ENCODE results near the gene GYPB. TPM values are rescaled to one million over a fixed set of nuclear protein-coding genes. Genes with fewer than 3 reads are reported as not detected.
"Not testable (repeated sequence)": the region's sequence is repeated elsewhere in the genome, so short reads cannot be mapped to it uniquely, and the experiment has no call there.

GYPB gene
- polyA plus RNA-seq, 1 of the 3 experiments (the other 2 are of a cell fraction) = not detected

DNA sequence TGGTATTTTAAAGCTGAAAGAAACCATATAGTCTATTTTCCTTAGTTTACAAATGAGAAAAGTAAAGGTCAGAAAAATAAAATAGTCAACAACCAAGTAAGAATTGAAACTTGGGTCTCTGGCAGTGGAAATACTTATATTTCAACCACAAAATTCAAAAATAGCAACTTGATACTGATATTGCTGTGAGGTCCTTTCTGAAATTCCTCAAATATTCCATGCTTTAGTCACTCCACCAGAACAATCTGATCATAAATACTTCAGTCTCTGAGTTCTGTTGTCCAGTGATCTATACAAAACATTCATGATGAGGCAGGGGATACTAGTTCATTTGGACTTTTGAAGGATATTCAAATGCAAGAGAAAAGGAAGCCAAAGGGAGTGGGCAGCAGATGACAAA, 25.8 kb upstream of the GYPB start:
- H3K4me3 ChIP-seq (ENCODE audit: low read depth in 2 of 2, low read length in 1 of 2); H3K9ac ChIP-seq; H3K9me2 ChIP-seq; CTCF ChIA-PET; H3F3A ChIP-seq (replicated peaks; ENCODE audit: insufficient read depth); POLR2A ChIA-PET; H3K79me2 ChIP-seq (ENCODE audit: insufficient read depth); H3K36me3 ChIP-seq (replicated peaks in 1 of 2; ENCODE audit: control insufficient read depth in 1 of 2, insufficient read depth in 2 of 2, low read length in 1 of 2); DNase-seq; H2AFZ ChIP-seq (ENCODE audit: low read depth); H3K4me1 ChIP-seq (ENCODE audit: control insufficient read depth in 1 of 2, insufficient read depth in 2 of 2, low read depth in 1 of 2, low read length in 1 of 2); H3K27me3 ChIP-seq (ENCODE audit: insufficient read depth); H3K9me3 ChIP-seq; H3K27ac ChIP-seq (ENCODE audit: low read depth in 2 of 2, low read length in 1 of 2); H4K20me1 ChIP-seq (ENCODE audit: insufficient read depth): not testable (repeated sequence)
- H3K4me2 ChIP-seq = 0 out of 2 replicates have a peak overlapping the region, but pooled peaks have one; percentile 13
- TF ChIP-seq JUND (IDR thresholded peaks at IDR 0.05) (peak; percentile 33; the same call in 1 of the 2 replicates), FOSL2 (IDR thresholded peaks at IDR 0.05; ENCODE audit: borderline replicate concordance, low read depth) (0 out of 2 replicates have a peak, but pooled peaks have one; percentile 5), MEF2A (IDR thresholded peaks at IDR 0.05; ENCODE audit: borderline replicate concordance, low read depth) (peak; percentile 29; the same call in 1 of the 2 replicates)

DNA sequence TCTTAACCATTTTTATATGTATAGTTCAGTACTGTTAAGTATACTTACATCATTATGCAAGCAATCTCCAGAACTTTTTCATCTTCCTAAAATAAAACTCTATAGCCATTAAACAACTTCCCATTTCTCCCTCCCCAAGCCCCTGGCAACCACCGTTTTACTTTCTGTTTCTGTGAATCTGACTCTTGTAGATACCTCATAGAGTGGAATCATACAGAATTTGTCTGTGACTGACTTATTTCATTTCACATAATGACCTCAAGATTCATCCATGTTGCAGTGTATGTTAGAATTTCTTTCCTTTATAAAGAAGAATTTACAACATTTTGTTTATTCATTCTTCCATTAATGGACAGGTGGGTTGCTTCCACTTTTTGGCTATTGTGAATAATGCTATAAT, 13.4 kb upstream of the GYPB start:
- POLR2A ChIA-PET; H3K4me2 ChIP-seq; H3K27ac ChIP-seq (ENCODE audit: low read depth in 2 of 2, low read length in 1 of 2); H3K9me2 ChIP-seq; CTCF ChIA-PET; H3K36me3 ChIP-seq (replicated peaks in 1 of 2; ENCODE audit: control insufficient read depth in 1 of 2, insufficient read depth in 2 of 2, low read length in 1 of 2); H3K4me3 ChIP-seq (ENCODE audit: low read depth in 2 of 2, low read length in 1 of 2); H3K79me2 ChIP-seq (ENCODE audit: insufficient read depth); H3F3A ChIP-seq (replicated peaks; ENCODE audit: insufficient read depth); H4K20me1 ChIP-seq (ENCODE audit: insufficient read depth); H3K27me3 ChIP-seq (ENCODE audit: insufficient read depth); H2AFZ ChIP-seq (ENCODE audit: low read depth); H3K9me3 ChIP-seq; H3K9ac ChIP-seq; H3K4me1 ChIP-seq (ENCODE audit: control insufficient read depth in 1 of 2, insufficient read depth in 2 of 2, low read depth in 1 of 2, low read length in 1 of 2); DNase-seq: not testable (repeated sequence)
- WGBS (ENCODE audit: low lambda C conversion rate) = 3% methylated on average over 1 of the region's 1 CpG

DNA sequence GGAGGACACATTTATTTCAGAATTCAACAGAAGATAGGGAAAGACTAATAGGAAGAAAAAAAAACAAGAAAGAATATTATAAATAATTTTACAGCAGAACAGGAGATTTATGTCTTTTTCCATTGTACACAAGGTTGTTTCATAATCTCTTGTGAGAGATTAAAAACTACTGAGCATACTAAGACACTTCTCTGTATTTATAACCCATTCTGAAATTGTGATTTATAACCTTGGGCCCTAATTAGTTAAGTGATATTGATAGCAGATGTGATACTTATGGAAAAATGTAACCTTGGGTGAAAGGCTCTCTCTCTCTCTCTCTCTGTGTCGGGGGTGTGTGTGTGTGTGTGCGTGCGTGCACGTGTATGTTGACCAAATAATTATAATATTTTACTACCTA, 12.7 kb upstream of the GYPB start:
- CTCF ChIA-PET; H3K9ac ChIP-seq; H2AFZ ChIP-seq (ENCODE audit: low read depth); H3K27me3 ChIP-seq (ENCODE audit: insufficient read depth); H4K20me1 ChIP-seq (ENCODE audit: insufficient read depth); H3K4me1 ChIP-seq (ENCODE audit: control insufficient read depth in 1 of 2, insufficient read depth in 2 of 2, low read depth in 1 of 2, low read length in 1 of 2); H3K9me3 ChIP-seq; H3K79me2 ChIP-seq (ENCODE audit: insufficient read depth); H3K36me3 ChIP-seq (replicated peaks in 1 of 2; ENCODE audit: control insufficient read depth in 1 of 2, insufficient read depth in 2 of 2, low read length in 1 of 2); H3F3A ChIP-seq (replicated peaks; ENCODE audit: insufficient read depth); POLR2A ChIA-PET; H3K4me3 ChIP-seq (ENCODE audit: low read depth in 2 of 2, low read length in 1 of 2); H3K4me2 ChIP-seq; DNase-seq; H3K27ac ChIP-seq (ENCODE audit: low read depth in 2 of 2, low read length in 1 of 2); H3K9me2 ChIP-seq: not testable (repeated sequence)
- 18% methylated on average over 4 of the region's 4 CpGs for WGBS (ENCODE audit: low lambda C conversion rate)

DNA sequence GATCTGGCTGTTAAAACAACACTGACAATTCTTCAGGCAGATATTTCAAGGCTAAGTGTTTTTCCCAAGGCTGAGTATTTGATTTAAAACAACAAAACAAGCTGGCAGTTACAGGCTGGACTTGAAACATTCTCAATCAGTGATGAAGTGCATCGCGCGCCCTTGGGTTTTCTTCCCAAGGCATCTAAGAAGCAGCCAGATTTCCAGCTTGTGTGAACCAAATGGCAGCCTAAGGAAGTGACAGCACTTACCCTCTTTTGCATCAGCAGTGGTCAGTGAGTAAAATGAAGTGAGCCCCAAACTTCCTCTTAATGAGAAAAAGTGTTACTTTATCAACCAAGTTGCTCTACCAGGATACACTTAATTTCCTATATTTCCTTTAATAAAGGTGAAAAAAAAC, 12.2 kb upstream of the GYPB start:
- H3K36me3 ChIP-seq (replicated peaks in 1 of 2; ENCODE audit: control insufficient read depth in 1 of 2, insufficient read depth in 2 of 2, low read length in 1 of 2); H3K27me3 ChIP-seq (ENCODE audit: insufficient read depth); H3K9me2 ChIP-seq; H3K79me2 ChIP-seq (ENCODE audit: insufficient read depth); DNase-seq; H3F3A ChIP-seq (replicated peaks; ENCODE audit: insufficient read depth); H4K20me1 ChIP-seq (ENCODE audit: insufficient read depth); H3K4me2 ChIP-seq; H3K9ac ChIP-seq; H3K27ac ChIP-seq (ENCODE audit: low read depth in 2 of 2, low read length in 1 of 2); H2AFZ ChIP-seq (ENCODE audit: low read depth); H3K4me1 ChIP-seq (ENCODE audit: control insufficient read depth in 1 of 2, insufficient read depth in 2 of 2, low read depth in 1 of 2, low read length in 1 of 2); H3K9me3 ChIP-seq; CTCF ChIA-PET; H3K4me3 ChIP-seq (ENCODE audit: low read depth in 2 of 2, low read length in 1 of 2); POLR2A ChIA-PET: not testable (repeated sequence)
- 100% methylated on average over 3 of the region's 3 CpGs for WGBS (ENCODE audit: low lambda C conversion rate)

DNA sequence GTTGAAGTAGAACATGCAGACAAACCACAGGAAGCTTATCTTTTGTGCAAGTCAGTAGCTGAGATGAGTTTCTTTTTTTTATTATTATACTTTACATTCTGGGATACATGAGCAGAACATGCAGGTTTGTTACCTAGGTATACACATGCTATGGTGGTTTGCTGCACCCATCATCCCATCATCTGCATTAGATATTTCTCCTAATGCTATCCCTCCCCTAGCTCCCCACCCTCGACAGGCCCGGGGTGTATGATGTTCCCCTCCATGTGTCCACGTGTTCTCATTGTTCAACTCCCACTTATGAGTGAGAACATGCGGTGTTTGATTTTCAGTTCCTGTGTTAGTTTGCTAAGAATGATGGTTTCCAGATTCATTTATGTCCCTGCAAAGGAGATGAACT, 11.5 kb upstream of the GYPB start:
- H3K9me2 ChIP-seq; H3K9ac ChIP-seq; H3K9me3 ChIP-seq; H3K79me2 ChIP-seq (ENCODE audit: insufficient read depth); H3K27ac ChIP-seq (ENCODE audit: low read depth in 2 of 2, low read length in 1 of 2); H3F3A ChIP-seq (replicated peaks; ENCODE audit: insufficient read depth); DNase-seq; H3K4me2 ChIP-seq; H3K27me3 ChIP-seq (ENCODE audit: insufficient read depth); H4K20me1 ChIP-seq (ENCODE audit: insufficient read depth); H3K36me3 ChIP-seq (replicated peaks in 1 of 2; ENCODE audit: control insufficient read depth in 1 of 2, insufficient read depth in 2 of 2, low read length in 1 of 2); H3K4me1 ChIP-seq (ENCODE audit: control insufficient read depth in 1 of 2, insufficient read depth in 2 of 2, low read depth in 1 of 2, low read length in 1 of 2); H3K4me3 ChIP-seq (ENCODE audit: low read depth in 2 of 2, low read length in 1 of 2); POLR2A ChIA-PET; CTCF ChIA-PET: not testable (repeated sequence)
- 14% methylated on average over 4 of the region's 4 CpGs for WGBS (ENCODE audit: low lambda C conversion rate)
- 0 out of 2 replicates have a peak overlapping the region, but pooled peaks have one; percentile 46 for H2AFZ ChIP-seq (ENCODE audit: low read depth)

DNA sequence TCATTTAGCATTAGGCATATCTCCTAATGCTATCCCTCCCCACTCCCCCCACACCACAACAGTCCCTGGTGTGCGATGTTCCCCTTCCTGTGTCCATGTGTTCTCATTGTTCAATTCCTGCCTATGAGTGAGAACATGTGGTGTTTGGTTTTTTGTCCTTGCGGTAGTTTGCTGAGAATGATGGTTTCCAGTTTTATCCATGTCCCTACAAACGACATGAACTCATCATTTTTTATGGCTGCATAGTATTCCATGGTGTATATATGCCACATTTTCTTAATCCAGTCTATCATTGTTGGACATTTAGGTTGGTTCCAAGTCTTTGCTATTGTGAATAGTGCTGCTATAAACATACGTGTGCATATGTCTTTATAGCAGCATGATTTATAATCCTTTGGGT, 7.5 kb upstream of the GYPB start:
- H3K27me3 ChIP-seq (ENCODE audit: insufficient read depth); H3K4me1 ChIP-seq (ENCODE audit: control insufficient read depth in 1 of 2, insufficient read depth in 2 of 2, low read depth in 1 of 2, low read length in 1 of 2); H3K79me2 ChIP-seq (ENCODE audit: insufficient read depth); H3K4me3 ChIP-seq (ENCODE audit: low read depth in 2 of 2, low read length in 1 of 2); H3K27ac ChIP-seq (ENCODE audit: low read depth in 2 of 2, low read length in 1 of 2); DNase-seq; H3K9me3 ChIP-seq; H3K4me2 ChIP-seq; H3F3A ChIP-seq (replicated peaks; ENCODE audit: insufficient read depth); CTCF ChIA-PET; H3K36me3 ChIP-seq (replicated peaks in 1 of 2; ENCODE audit: control insufficient read depth in 1 of 2, insufficient read depth in 2 of 2, low read length in 1 of 2); POLR2A ChIA-PET; H4K20me1 ChIP-seq (ENCODE audit: insufficient read depth); H3K9me2 ChIP-seq; H3K9ac ChIP-seq; H2AFZ ChIP-seq (ENCODE audit: low read depth): not testable (repeated sequence)
- 24% methylated on average over 3 of the region's 4 CpGs for WGBS (ENCODE audit: low lambda C conversion rate)

Data from SK-N-SH (cell line).